PC-3 (cell line): ENCODE results near the gene TCFL5. TPM values are rescaled to one million over a fixed set of nuclear protein-coding genes. Genes with fewer than 3 reads are reported as not detected.

ENCODE experiments used
- ATAC-seq: fragments of 200-7000 bp; cut with Tn5 transposase; 2 replicates; pipeline ENCODE4 v1.9.1; 2020; ENCODE audit warnings: mild to moderate bottlenecking, moderate library complexity
- BruUV-seq: library from RNA; stranded (reverse); fragments of 400-500 nt; replicated peaks from 2 replicates; lab custom pipeline; 2021; lab: Mats Ljungman, UMichigan
- CTCF ChIA-PET: fragments of 300-600 bp; sonication (Branson Sonifier 250); formaldehyde crosslinking; loops from one replicate; lab custom pipeline; 2022; ENCODE audit warnings: antibody characterized with exemption; lab: Charles Lee
- POLR2A ChIA-PET: fragments of 300-600 bp; sonication (Branson Sonifier 250); formaldehyde crosslinking; loops from one replicate; lab custom pipeline; 2022; ENCODE audit warnings: antibody characterized with exemption; ENCODE audit not compliant: unreplicated experiment; lab: Charles Lee
- DNase-seq: peaks from one replicate; pipeline ENCODE4 v3.0.0-alpha.2; 2015
- H2AFZ ChIP-seq: fragments of 300-600 bp; sonication (generic); 2 replicates; pipeline ENCODE4 v1.6.0; 2016; ENCODE audit warnings: antibody characterized with exemption, low read length
- H3F3A ChIP-seq: fragments of 300-600 bp; sonication (generic); one replicate; pipeline ENCODE4 v1.6.0; 2017; ENCODE audit warnings: antibody characterized with exemption, low read length, control low read depth, mild to moderate bottlenecking; ENCODE audit not compliant: unreplicated experiment
- H3K27ac ChIP-seq: fragments of 300-600 bp; sonication (generic); 2 replicates; pipeline ENCODE4 v1.5.1; 2016; ENCODE audit warnings: mild to moderate bottlenecking, low read length
- H3K27me3 ChIP-seq: fragments of 300-600 bp; sonication (generic); 2 replicates; pipeline ENCODE4 v1.6.1; 2016; ENCODE audit warnings: low read length, mixed read lengths
- H3K36me3 ChIP-seq: fragments of 300-600 bp; sonication (generic); 2 replicates; pipeline ENCODE4 v1.6.1; 2016; ENCODE audit warnings: low read depth, mixed run types, low read length, mixed read lengths
- H3K4me1 ChIP-seq: fragments of 300-600 bp; sonication (generic); 2 replicates; pipeline ENCODE4 v1.5.1; 2016; ENCODE audit warnings: low read length; ENCODE audit not compliant: insufficient read depth
- H3K4me2 ChIP-seq: fragments of 300-600 bp; sonication (generic); 2 replicates; pipeline ENCODE4 v1.6.0; 2016; ENCODE audit warnings: low read length
- H3K4me3 ChIP-seq: fragments of 300-600 bp; sonication (generic); 2 replicates; pipeline ENCODE4 v1.5.1; 2016; ENCODE audit warnings: mild to moderate bottlenecking, low read length, mixed read lengths
- H3K79me2 ChIP-seq: fragments of 300-600 bp; sonication (generic); 2 replicates; pipeline ENCODE4 v1.6.1; 2017; ENCODE audit warnings: low read length, mixed read lengths
- H3K9ac ChIP-seq: fragments of 300-600 bp; sonication (generic); 2 replicates; pipeline ENCODE4 v1.6.0; 2016; ENCODE audit warnings: mild to moderate bottlenecking, low read length
- H3K9me2 ChIP-seq: fragments of 300-600 bp; sonication (generic); replicated peaks from 2 replicates; pipeline ENCODE4 v1.6.1; 2016; ENCODE audit warnings: mixed run types, low read length, mixed read lengths
- H3K9me3 ChIP-seq: fragments of 300-600 bp; sonication (generic); 2 replicates; pipeline ENCODE4 v1.6.1; 2016; ENCODE audit warnings: low read length, mixed read lengths
- H4K20me1 ChIP-seq: fragments of 300-600 bp; sonication (generic); 2 replicates; pipeline ENCODE4 v1.6.1; 2016; ENCODE audit warnings: low read length, mixed read lengths
- CTCF ChIP-seq: fragments of 300-600 bp; sonication (generic); conservative IDR thresholded peaks from 2 replicates; pipeline ENCODE4 v1.5.1; 2017; ENCODE audit warnings: antibody characterized with exemption, low read depth, mild to moderate bottlenecking, low read length
- EZH2 ChIP-seq: fragments of 300-600 bp; sonication (generic); IDR thresholded peaks from one replicate; pipeline ENCODE4 v1.6.1; 2017; ENCODE audit warnings: antibody characterized with exemption, mild to moderate bottlenecking, low read length; ENCODE audit not compliant: unreplicated experiment
- EZH2phosphoT487 ChIP-seq: fragments of 300-600 bp; sonication (generic); IDR thresholded peaks from 2 replicates; pipeline ENCODE4 v1.6.1; 2018; ENCODE audit warnings: mild to moderate bottlenecking, antibody characterized with exemption, low read length, borderline replicate concordance
- intact Hi-C: fragments of 100-400 bp; cut with micrococcal nuclease; formaldehyde crosslinking; loops from 2 replicates; pipeline ENCODE4 v1.9.0; 2023
- total RNA-seq: library from RNA; depleted of rRNA; stranded (reverse); fragments of >200 nt; gene quantifications from 2 replicates; pipeline ENCODE4 v1.2.3, GENCODE V29; 2014

The TCFL5 gene
- total RNA-seq, 1 experiment from 2014 or later: 15.8 TPM

GRCh38 chr20:62886709-62887058 lies 25.1 kb upstream of the TCFL5 start:
- Histone ChIP-seq H3K36me3 (peaks cover 39% of the 10 kb centered on the region; the same call in 1 of the 2 replicates), H3K27me3 (no peaks in the 10 kb centered on the region)
- POLR2A ChIA-PET: no interaction called here

GRCh38 chr20:62885896-62886708 lies 24.5 kb upstream of the TCFL5 start:
- Histone ChIP-seq H3K4me3 (no peak overlapping the region), H3K9me3 (no peaks in the 10 kb centered on the region), H3K27me3 (no peaks in the 10 kb centered on the region), H2AFZ (no peak overlapping the region), H3K27ac (no peak overlapping the region), H3K4me1 (no peaks in the 10 kb centered on the region), H3K4me2 (no peak overlapping the region), H3F3A (peaks cover 5% of the 10 kb centered on the region), H3K9ac (no peak overlapping the region), H3K9me2 (no peaks in the 10 kb centered on the region), H3K36me3 (peaks cover 34% of the 10 kb centered on the region; the same call in 1 of the 2 replicates), H4K20me1 (no peaks in the 10 kb centered on the region), H3K79me2 (no peaks in the 10 kb centered on the region)
- intact Hi-C loops: no loop called here
- no peak for ATAC-seq
- BruUV-seq: no TSS peak
- CTCF ChIA-PET: no interaction called here
- TF ChIP-seq EZH2phosphoT487 (no peak), CTCF (no peak), EZH2 (no peak)
- POLR2A ChIA-PET: no interaction called here
- no peak for DNase-seq

More at GRCh38 chr20:62886709-62887058, 25.1 kb upstream of the TCFL5 start:
- Histone ChIP-seq H3K9ac (no peak overlapping the region), H3K4me3 (no peak overlapping the region), H2AFZ (no peak overlapping the region), H3K4me1 (no peaks in the 10 kb centered on the region), H3F3A (peaks cover 5% of the 10 kb centered on the region), H3K27ac (no peak overlapping the region), H3K79me2 (no peaks in the 10 kb centered on the region), H3K9me3 (no peaks in the 10 kb centered on the region), H3K9me2 (no peaks in the 10 kb centered on the region), H3K4me2 (no peak overlapping the region), H4K20me1 (no peaks in the 10 kb centered on the region)
- ATAC-seq (no peak), DNase-seq (no peak)
- no TSS peak for BruUV-seq
- CTCF ChIA-PET: no interaction called here
- TF ChIP-seq EZH2 (no peak), CTCF (no peak), EZH2phosphoT487 (no peak)
- intact Hi-C loops: loop anchor here (1.0 kb wide), 1 partner anchor 11 kb away; no protein-coding TSS in a partner anchor
